Activated CD8-positive, alpha-beta T cell treated with anti-CD3 and anti-CD28 coated beads for 36 hours (primary cell): ENCODE data around the gene ALDH4A1. TPM values are rescaled to one million over a fixed set of nuclear protein-coding genes. Genes with fewer than 3 reads are reported as not detected.

ENCODE experiments used
- ATAC-seq: fragments of 200-7000 bp; cut with Tn5 transposase; one replicate; pipeline ENCODE4 v1.10.0; 2021; ENCODE audit warnings: mild to moderate bottlenecking, moderate library complexity
- CTCF ChIA-PET: fragments of 350-600 bp; sonication (Branson Sonifier 250); formaldehyde crosslinking; loops from one replicate; lab custom pipeline; 2021; ENCODE audit warnings: antibody characterized with exemption; lab: Charles Lee
- POLR2A ChIA-PET: fragments of 350-600 bp; sonication (Branson Sonifier 250); formaldehyde crosslinking; loops from one replicate; lab custom pipeline; 2021; ENCODE audit warnings: antibody characterized with exemption; lab: Charles Lee
- DNase-seq: peaks from one replicate; pipeline ENCODE4 v3.0.0-alpha.2; 2020
- H3K27ac Mint-ChIP-seq: one replicate; pipeline ENCODE4 v1.8.0; 2021; ENCODE audit warnings: mild to moderate bottlenecking, mixed read lengths
- H3K27me3 Mint-ChIP-seq: one replicate; pipeline ENCODE4 v1.8.0; 2021; ENCODE audit warnings: mixed read lengths
- H3K36me3 Mint-ChIP-seq: one replicate; pipeline ENCODE4 v1.8.0; 2021; ENCODE audit warnings: low read depth, mixed read lengths
- H3K4me1 Mint-ChIP-seq: one replicate; pipeline ENCODE4 v1.8.0; 2021; ENCODE audit warnings: low read depth, mixed read lengths
- H3K4me3 Mint-ChIP-seq: one replicate; pipeline ENCODE4 v1.8.0; 2021; ENCODE audit warnings: mild to moderate bottlenecking, moderate library complexity, mixed read lengths
- H3K9me3 Mint-ChIP-seq: one replicate; pipeline ENCODE4 v1.8.0; 2021; ENCODE audit warnings: mixed read lengths
- CTCF ChIP-seq: fragments of 200-600 bp; IDR thresholded peaks from one replicate; pipeline ENCODE4 v1.8.0; 2022; ENCODE audit warnings: antibody characterized with exemption, mild to moderate bottlenecking
- intact Hi-C: fragments of 100-400 bp; cut with micrococcal nuclease; formaldehyde crosslinking; loops from one replicate; pipeline ENCODE4 v1.10.0; 2022
- total RNA-seq, 2 experiments: library from RNA; stranded (reverse); gene quantifications; one replicate each; pipeline ENCODE4 v1.2.3, GENCODE V29; 2021

ALDH4A1 gene
- total RNA-seq, 2 experiments from 2014 or later, result 3.9 to 4.3 TPM

GRCh38 chr1:18923756-18924211 is 21.4 kb upstream of the ALDH4A1 start:
- H3K4me3 Mint-ChIP-seq, result no peak overlapping the region

GRCh38 chr1:18922848-18923755 is 20.7 kb upstream of the ALDH4A1 start:
- H3K4me3 Mint-ChIP-seq, result no peak overlapping the region
- peaks cover 48% of the 10 kb centered on the region for H3K4me1 Mint-ChIP-seq
- CTCF ChIA-PET, result interaction anchor here (0.8 to 6.0 kb wide), 7 partner anchors 10 to 50 kb away, joined by 3 to 75 read pairs (median 10); no protein-coding TSS in a partner anchor
- intact Hi-C loops, result no loop called here
- H3K27me3 Mint-ChIP-seq, result no peaks in the 10 kb centered on the region
- DNase-seq (no peak), ATAC-seq (no peak)
- peaks cover 9% of the 10 kb centered on the region for H3K36me3 Mint-ChIP-seq
- peaks cover 2% of the 10 kb centered on the region for H3K9me3 Mint-ChIP-seq
- H3K27ac Mint-ChIP-seq, result peak overlapping the region; percentile 35
- TF ChIP-seq CTCF, result no peak
- POLR2A ChIA-PET, result interaction anchor here (1.0 to 1.1 kb wide), 2 partner anchors 10 to 154 kb away, joined by 3 to 4 read pairs; no protein-coding TSS in a partner anchor

More at GRCh38 chr1:18923756-18924211, 21.4 kb upstream of the ALDH4A1 start:
- CTCF ChIA-PET, result interaction anchor here (0.8 to 6.0 kb wide), 6 partner anchors 10 to 49 kb away, joined by 3 to 75 read pairs (median 8); no protein-coding TSS in a partner anchor
- DNase-seq (peak; percentile 45), ATAC-seq (no peak)
- H3K27me3 Mint-ChIP-seq, result no peaks in the 10 kb centered on the region
- TF ChIP-seq CTCF, result no peak
- H3K36me3 Mint-ChIP-seq, result peaks cover 7% of the 10 kb centered on the region
- H3K4me1 Mint-ChIP-seq, result peaks cover 54% of the 10 kb centered on the region
- H3K9me3 Mint-ChIP-seq, result peaks cover 2% of the 10 kb centered on the region
- intact Hi-C loops, result no loop called here
- H3K27ac Mint-ChIP-seq, result peak overlapping the region; percentile 35
- POLR2A ChIA-PET, result interaction anchor here (1.0 to 1.1 kb wide), 2 partner anchors 11 to 153 kb away, joined by 3 to 4 read pairs; no protein-coding TSS in a partner anchor

- DNase-seq (no peak), ATAC-seq (no peak)
- Mint-ChIP-seq H3K36me3 (peaks cover 9% of the 10 kb centered on the region), H3K27ac (no peak overlapping the region), H3K9me3 (peaks cover 2% of the 10 kb centered on the region), H3K4me3 (no peak overlapping the region), H3K27me3 (no peaks in the 10 kb centered on the region), H3K4me1 (peaks cover 42% of the 10 kb centered on the region)
- POLR2A ChIA-PET, result no interaction called here
- CTCF ChIA-PET, result interaction anchor here (2.2 kb wide), 2 partner anchors 10 to 50 kb away, joined by 5 to 12 read pairs; no protein-coding TSS in a partner anchor
- intact Hi-C loops, result no loop called here
- TF ChIP-seq CTCF, result no peak
Measured at GRCh38 chr1:18922319-18922726, 20.0 kb upstream of the ALDH4A1 start.

- peaks cover 9% of the 10 kb centered on the region for H3K36me3 Mint-ChIP-seq
- POLR2A ChIA-PET, result interaction anchor here (1.2 kb wide), 1 partner anchor 12 kb away, joined by 4 read pairs; no protein-coding TSS in a partner anchor
- DNase-seq (no peak), ATAC-seq (no peak)
- intact Hi-C loops, result no loop called here
- H3K4me3 Mint-ChIP-seq, result no peak overlapping the region
- no peak for TF ChIP-seq CTCF
- CTCF ChIA-PET, result interaction anchor here (1.1 to 2.2 kb wide), 3 partner anchors 9 to 51 kb away, joined by 3 to 12 read pairs (median 5); no protein-coding TSS in a partner anchor
- peaks cover 2% of the 10 kb centered on the region for H3K9me3 Mint-ChIP-seq
- peaks cover 36% of the 10 kb centered on the region for H3K4me1 Mint-ChIP-seq
- H3K27me3 Mint-ChIP-seq, result no peaks in the 10 kb centered on the region
- no peak overlapping the region for H3K27ac Mint-ChIP-seq
Measured at GRCh38 chr1:18921516-18922251, 19.3 kb upstream of the ALDH4A1 start.
